ENCODE measurements around the gene TWF2.

TWF2 gene

DNA sequence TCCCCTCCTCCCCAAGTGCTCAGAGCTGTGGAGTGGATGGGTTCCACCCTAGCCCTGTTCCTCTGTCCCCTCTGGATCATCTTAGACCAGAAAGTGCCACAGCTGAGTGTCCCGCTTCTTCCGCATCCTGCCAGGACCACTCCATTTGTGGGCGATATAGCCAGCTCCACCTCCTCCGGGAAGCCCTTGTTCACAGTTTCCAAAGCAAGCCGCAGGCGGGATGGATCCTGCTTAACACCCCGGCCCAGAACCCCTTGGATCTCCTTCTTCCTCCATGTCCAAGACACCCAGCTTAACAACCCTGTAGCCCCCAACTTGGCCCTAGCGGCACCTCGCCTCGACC, 41.5 kb downstream of the TWF2 start:
- Histone ChIP-seq H3K27me3 (ENCODE audit: low read depth, low read length) (no peaks in the 10 kb centered on the region), H4K20me1 (ENCODE audit: insufficient read depth, low read length) (no peaks in the 10 kb centered on the region), H3K4me2 (ENCODE audit: low read length) (peak overlapping the region; percentile 94), H3K9ac (ENCODE audit: low read length) (peak overlapping the region; percentile 91), H3K4me3 (ENCODE audit: low read length) (peak overlapping the region; percentile 90), H3K36me3 (replicated peaks; ENCODE audit: low read depth, low read length) (peaks cover 24% of the 10 kb centered on the region), H3K79me2 (ENCODE audit: low read length) (peaks cover 16% of the 10 kb centered on the region), H2AFZ (ENCODE audit: low read depth, low read length) (peak overlapping the region; percentile 96), H3K27ac (ENCODE audit: low read length) (peak overlapping the region; percentile 56), H3K9me3 (ENCODE audit: insufficient read depth, low read length) (no peaks in the 10 kb centered on the region), H3K4me1 (ENCODE audit: low read length) (peaks cover 20% of the 10 kb centered on the region)
- TF ChIP-seq, protein P1, sequence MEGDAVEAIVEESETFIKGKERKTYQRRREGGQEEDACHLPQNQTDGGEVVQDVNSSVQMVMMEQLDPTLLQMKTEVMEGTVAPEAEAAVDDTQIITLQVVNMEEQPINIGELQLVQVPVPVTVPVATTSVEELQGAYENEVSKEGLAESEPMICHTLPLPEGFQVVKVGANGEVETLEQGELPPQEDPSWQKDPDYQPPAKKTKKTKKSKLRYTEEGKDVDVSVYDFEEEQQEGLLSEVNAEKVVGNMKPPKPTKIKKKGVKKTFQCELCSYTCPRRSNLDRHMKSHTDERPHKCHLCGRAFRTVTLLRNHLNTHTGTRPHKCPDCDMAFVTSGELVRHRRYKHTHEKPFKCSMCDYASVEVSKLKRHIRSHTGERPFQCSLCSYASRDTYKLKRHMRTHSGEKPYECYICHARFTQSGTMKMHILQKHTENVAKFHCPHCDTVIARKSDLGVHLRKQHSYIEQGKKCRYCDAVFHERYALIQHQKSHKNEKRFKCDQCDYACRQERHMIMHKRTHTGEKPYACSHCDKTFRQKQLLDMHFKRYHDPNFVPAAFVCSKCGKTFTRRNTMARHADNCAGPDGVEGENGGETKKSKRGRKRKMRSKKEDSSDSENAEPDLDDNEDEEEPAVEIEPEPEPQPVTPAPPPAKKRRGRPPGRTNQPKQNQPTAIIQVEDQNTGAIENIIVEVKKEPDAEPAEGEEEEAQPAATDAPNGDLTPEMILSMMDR (IDR thresholded peaks at IDR 0.05; ENCODE audit: low read depth, low read length), result no peak
- no peak for TF ChIP-seq EZH2phosphoT487 (IDR thresholded peaks at IDR 0.05; ENCODE audit: low read depth)

DNA sequence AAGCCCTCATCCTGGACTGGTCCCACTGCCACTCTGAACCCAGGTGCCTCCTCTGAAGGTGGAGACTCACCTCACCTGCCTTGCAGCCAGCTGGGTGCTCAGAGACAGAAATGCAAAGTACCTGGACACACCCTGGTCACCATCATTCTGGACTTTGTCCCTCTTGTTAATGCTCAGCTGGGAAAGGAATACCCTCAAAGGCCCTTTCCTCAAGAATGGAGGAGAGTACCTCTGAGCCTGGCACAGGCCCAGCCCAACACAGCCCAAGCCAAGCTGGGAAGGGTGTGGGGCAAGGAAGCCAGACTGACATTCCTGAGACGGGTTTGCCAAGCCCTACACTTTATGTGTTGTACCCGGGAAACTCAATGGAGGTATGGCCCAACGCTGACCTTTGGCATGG, 42.0 kb downstream of the TWF2 start:
- H3K4me1 ChIP-seq (ENCODE audit: low read length), result peaks cover 20% of the 10 kb centered on the region
- no peak overlapping the region for H2AFZ ChIP-seq (ENCODE audit: low read depth, low read length)
- TF ChIP-seq EZH2phosphoT487 (IDR thresholded peaks at IDR 0.05; ENCODE audit: low read depth), result no peak
- TF ChIP-seq, protein P1 (IDR thresholded peaks at IDR 0.05; ENCODE audit: low read depth, low read length), result no peak
- peaks cover 16% of the 10 kb centered on the region for H3K79me2 ChIP-seq (ENCODE audit: low read length)
- no peak overlapping the region for H3K27ac ChIP-seq (ENCODE audit: low read length)
- peak overlapping the region; percentile 94 for H3K4me2 ChIP-seq (ENCODE audit: low read length)
- no peaks in the 10 kb centered on the region for H4K20me1 ChIP-seq (ENCODE audit: insufficient read depth, low read length)
- H3K4me3 ChIP-seq (ENCODE audit: low read length), result peak overlapping the region; percentile 90
- H3K27me3 ChIP-seq (ENCODE audit: low read depth, low read length), result no peaks in the 10 kb centered on the region
- H3K36me3 ChIP-seq (replicated peaks; ENCODE audit: low read depth, low read length), result peaks cover 20% of the 10 kb centered on the region
- no peaks in the 10 kb centered on the region for H3K9me3 ChIP-seq (ENCODE audit: insufficient read depth, low read length)
- peak overlapping the region; percentile 91 for H3K9ac ChIP-seq (ENCODE audit: low read length)

DNA sequence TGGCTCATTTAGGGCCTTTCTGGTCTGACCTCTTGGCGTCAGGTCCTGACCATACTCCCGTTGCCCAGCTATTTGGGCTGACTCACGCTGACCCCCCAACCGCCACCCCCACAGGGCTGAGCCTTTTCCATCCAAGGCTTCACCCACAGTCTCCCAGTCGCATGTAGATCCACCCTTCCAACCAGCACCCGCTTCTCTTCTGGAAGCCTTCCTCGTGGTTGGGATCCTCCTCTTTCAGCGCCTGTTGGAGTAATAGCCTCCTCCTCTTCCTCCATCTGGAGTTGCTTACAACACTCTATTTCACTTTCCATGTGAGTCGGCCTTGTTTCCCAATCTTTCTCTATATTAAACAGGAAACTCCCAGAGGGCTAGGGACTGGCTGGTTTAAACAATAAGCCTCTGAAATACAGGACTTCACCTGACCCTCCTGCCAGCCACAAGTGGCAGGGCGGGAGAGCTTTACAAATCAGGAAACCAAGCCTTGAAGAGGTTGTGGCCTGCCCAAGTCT, 43.1 kb downstream of the TWF2 start:
- Histone ChIP-seq H3K79me2 (ENCODE audit: low read length) (peaks cover 16% of the 10 kb centered on the region), H3K4me2 (ENCODE audit: low read length) (no peak overlapping the region), H3K27ac (ENCODE audit: low read length) (no peak overlapping the region), H3K9ac (ENCODE audit: low read length) (no peak overlapping the region), H4K20me1 (ENCODE audit: insufficient read depth, low read length) (no peaks in the 10 kb centered on the region), H2AFZ (ENCODE audit: low read depth, low read length) (no peak overlapping the region), H3K9me3 (ENCODE audit: insufficient read depth, low read length) (no peaks in the 10 kb centered on the region), H3K27me3 (ENCODE audit: low read depth, low read length) (no peaks in the 10 kb centered on the region), H3K4me1 (ENCODE audit: low read length) (peaks cover 20% of the 10 kb centered on the region), H3K4me3 (ENCODE audit: low read length) (no peak overlapping the region), H3K36me3 (replicated peaks; ENCODE audit: low read depth, low read length) (peaks cover 11% of the 10 kb centered on the region)
- no peak for TF ChIP-seq EZH2phosphoT487 (IDR thresholded peaks at IDR 0.05; ENCODE audit: low read depth)
- TF ChIP-seq, protein P1 (IDR thresholded peaks at IDR 0.05; ENCODE audit: low read depth, low read length), result no peak

DNA sequence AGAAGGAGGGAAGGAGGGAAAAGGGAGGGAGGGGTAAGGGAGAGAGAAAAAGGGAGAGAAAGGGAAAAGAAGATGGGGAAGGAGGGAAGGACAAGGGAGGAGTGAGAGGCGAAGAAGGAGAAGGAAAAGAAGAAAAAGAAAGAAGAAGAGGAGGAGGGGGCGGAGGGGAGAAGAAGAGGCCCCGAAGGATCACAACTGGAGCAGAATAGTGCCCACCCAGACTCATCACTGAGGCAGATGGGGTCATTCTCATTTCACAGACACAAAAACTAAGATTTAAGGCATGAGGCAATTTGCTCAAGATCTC, 43.7 kb downstream of the TWF2 start:
- Histone ChIP-seq H2AFZ (ENCODE audit: low read depth, low read length) (no peak overlapping the region), H3K27ac (ENCODE audit: low read length) (no peak overlapping the region), H3K36me3 (replicated peaks; ENCODE audit: low read depth, low read length) (peaks cover 6% of the 10 kb centered on the region), H3K9me3 (ENCODE audit: insufficient read depth, low read length) (no peaks in the 10 kb centered on the region), H3K79me2 (ENCODE audit: low read length) (peaks cover 16% of the 10 kb centered on the region), H3K4me3 (ENCODE audit: low read length) (no peak overlapping the region), H3K27me3 (ENCODE audit: low read depth, low read length) (no peaks in the 10 kb centered on the region), H3K9ac (ENCODE audit: low read length) (no peak overlapping the region), H3K4me1 (ENCODE audit: low read length) (peaks cover 20% of the 10 kb centered on the region), H3K4me2 (ENCODE audit: low read length) (no peak overlapping the region), H4K20me1 (ENCODE audit: insufficient read depth, low read length) (no peaks in the 10 kb centered on the region)
- TF ChIP-seq EZH2phosphoT487 (IDR thresholded peaks at IDR 0.05; ENCODE audit: low read depth), result no peak
- TF ChIP-seq, protein P1 (IDR thresholded peaks at IDR 0.05; ENCODE audit: low read depth, low read length), result no peak

Measured in OCI-LY3 (cell line).